ENCODE measurements around the gene AFG1L. TPM values are rescaled to one million over a fixed set of nuclear protein-coding genes. Genes with fewer than 3 reads are reported as not detected.
"Not testable (repeated sequence)": the region's sequence is repeated elsewhere in the genome, so short reads cannot be mapped to it uniquely, and the experiment has no call there.

The AFG1L gene
- total RNA-seq, 3 donors from 2014 or later, result 8.4 to 11.7 (median 10.6) TPM

DNA sequence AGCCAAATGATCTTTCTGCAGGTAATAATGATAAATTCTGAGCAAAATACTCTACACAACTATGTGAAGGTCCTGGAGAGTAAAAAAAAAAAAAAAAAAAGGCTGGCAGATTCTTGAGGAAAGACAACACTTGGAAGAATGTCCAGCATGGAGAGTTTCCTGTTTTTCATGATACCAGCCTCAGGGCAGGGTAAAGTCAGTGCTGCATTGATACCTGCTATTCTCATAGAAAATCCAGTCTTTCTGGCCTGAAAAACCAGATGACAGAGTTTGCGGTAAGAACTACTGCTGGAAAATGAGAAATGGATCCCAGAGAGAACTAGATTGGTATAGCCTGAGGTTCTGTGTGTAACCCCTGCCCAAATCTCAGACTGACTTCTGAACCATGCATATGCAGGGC lies 89.1 kb downstream of the AFG1L start:
- no peak for ATAC-seq

DNA sequence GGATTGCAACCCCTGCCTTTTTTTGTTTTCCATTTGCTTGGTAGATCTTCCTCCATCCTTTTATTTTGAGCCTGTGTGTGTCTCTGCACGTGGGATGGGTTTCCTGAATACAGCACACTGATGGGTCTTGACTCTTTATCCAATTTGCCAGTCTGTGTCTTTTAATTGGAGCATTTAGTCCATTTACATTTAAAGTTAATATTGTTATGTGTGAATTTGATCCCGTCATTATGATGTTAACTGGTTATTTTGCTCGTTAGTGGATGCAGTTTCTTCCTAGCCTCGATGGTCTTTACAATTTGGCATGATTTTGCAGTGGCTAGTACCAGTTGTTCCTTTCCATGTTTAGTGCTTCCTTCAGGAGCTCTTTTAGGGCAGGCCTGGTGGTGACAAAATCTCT lies 94.3 kb downstream of the AFG1L start:
- H3K4me3 ChIP-seq; ATAC-seq; H3K9me3 ChIP-seq; H3K36me3 ChIP-seq (ENCODE audit: low read depth); DNase-seq; H3K4me1 ChIP-seq (ENCODE audit: low read depth); intact Hi-C loops (cut with DNase I, micrococcal nuclease): not testable (repeated sequence)

More for the DNA sequence above, 89.1 kb downstream of the AFG1L start:
- TF ChIP-seq, protein P1, sequence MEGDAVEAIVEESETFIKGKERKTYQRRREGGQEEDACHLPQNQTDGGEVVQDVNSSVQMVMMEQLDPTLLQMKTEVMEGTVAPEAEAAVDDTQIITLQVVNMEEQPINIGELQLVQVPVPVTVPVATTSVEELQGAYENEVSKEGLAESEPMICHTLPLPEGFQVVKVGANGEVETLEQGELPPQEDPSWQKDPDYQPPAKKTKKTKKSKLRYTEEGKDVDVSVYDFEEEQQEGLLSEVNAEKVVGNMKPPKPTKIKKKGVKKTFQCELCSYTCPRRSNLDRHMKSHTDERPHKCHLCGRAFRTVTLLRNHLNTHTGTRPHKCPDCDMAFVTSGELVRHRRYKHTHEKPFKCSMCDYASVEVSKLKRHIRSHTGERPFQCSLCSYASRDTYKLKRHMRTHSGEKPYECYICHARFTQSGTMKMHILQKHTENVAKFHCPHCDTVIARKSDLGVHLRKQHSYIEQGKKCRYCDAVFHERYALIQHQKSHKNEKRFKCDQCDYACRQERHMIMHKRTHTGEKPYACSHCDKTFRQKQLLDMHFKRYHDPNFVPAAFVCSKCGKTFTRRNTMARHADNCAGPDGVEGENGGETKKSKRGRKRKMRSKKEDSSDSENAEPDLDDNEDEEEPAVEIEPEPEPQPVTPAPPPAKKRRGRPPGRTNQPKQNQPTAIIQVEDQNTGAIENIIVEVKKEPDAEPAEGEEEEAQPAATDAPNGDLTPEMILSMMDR (IDR thresholded peaks at IDR 0.05), result no peak
- no peak for DNase-seq
- Histone ChIP-seq H3K9me3 (no peaks in the 10 kb centered on the region), H3K4me3 (no peak overlapping the region), H3K36me3 (ENCODE audit: low read depth) (no peaks in the 10 kb centered on the region), H3K4me1 (ENCODE audit: low read depth) (no peaks in the 10 kb centered on the region)
- intact Hi-C loops (cut with DNase I, micrococcal nuclease), result no loop called here

DNA sequence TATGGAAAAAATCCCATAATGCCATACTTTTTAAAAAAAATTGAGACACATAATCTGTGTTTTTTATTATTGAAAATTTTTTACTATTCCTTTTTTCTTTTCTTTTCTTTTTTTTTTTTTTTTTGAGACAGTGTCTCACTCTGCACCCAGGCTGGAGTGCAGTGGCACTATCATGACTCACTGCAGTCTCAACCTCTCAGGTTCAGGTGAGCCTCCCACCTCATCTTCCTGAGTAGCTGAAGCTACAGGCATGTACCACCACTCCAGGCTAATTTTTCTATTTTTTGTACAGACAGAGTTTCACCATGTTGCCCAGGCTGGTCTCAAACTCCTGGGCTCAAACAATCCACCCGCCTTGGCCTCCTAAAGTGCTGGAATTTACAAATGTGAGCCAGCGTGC lies 100.4 kb downstream of the AFG1L start:
- no peak for ATAC-seq
- no peak overlapping the region for H3K4me3 ChIP-seq
- DNase-seq, result no peak

DNA sequence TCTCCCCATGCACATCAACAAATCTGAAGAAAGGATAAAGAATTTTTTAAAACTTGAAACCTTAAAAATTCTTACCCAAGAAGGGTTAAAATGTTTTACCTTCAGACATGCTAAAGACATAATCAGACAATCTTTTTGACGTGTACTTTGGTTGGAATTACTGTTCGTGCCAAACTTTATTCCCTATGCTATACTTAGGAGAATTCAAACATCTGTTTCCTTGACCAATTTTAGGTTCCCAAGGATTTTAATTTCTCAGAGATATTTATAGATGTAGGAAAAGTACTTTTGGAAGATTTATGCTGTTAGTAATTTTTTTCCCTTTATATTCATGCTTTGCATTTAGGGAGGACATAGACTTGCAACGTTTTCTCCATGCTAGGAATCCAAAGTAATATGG lies 108.4 kb downstream of the AFG1L start:
- TF ChIP-seq, protein P1 (IDR thresholded peaks at IDR 0.05), result no peak
- H3K4me3 ChIP-seq, result no peak overlapping the region
- ATAC-seq, result no peak

More for the DNA sequence above, 100.4 kb downstream of the AFG1L start:
- H3K4me1 ChIP-seq (ENCODE audit: low read depth), result no peaks in the 10 kb centered on the region
- TF ChIP-seq, protein P1 (IDR thresholded peaks at IDR 0.05), result no peak
- intact Hi-C loops (cut with DNase I, micrococcal nuclease), result no loop called here
- H3K9me3 ChIP-seq, result no peaks in the 10 kb centered on the region
- H3K36me3 ChIP-seq (ENCODE audit: low read depth), result no peaks in the 10 kb centered on the region

DNA sequence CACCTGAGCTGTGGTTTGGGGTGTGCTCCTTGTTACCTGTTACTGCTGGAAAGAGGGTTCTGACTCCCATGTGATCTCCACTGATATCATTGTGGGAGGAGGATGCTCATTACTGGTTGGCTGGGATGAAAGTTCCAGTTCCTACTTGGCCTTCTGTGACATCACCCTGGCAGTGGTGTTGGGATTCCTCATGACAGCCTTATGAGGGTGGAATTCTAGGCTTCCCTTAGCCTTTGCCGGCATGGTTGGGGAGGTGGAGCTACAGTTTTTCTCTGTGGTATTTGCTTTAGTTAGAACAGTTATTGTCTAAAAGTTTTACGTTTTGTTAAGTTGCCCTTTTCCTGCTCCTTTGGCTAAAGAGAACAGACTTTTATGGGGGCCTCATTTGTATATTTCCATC lies 112.1 kb downstream of the AFG1L start:
- intact Hi-C loops (cut with DNase I, micrococcal nuclease), result no loop called here
- ATAC-seq, result no peak
- TF ChIP-seq, protein P1 (IDR thresholded peaks at IDR 0.05), result no peak
- no peaks in the 10 kb centered on the region for H3K36me3 ChIP-seq (ENCODE audit: low read depth)
- H3K9me3 ChIP-seq, result no peaks in the 10 kb centered on the region
- H3K4me3 ChIP-seq, result no peak overlapping the region
- DNase-seq, result no peak
- H3K4me1 ChIP-seq (ENCODE audit: low read depth), result no peaks in the 10 kb centered on the region

More for the DNA sequence above, 108.4 kb downstream of the AFG1L start:
- DNase-seq, result no peak
- no peaks in the 10 kb centered on the region for H3K36me3 ChIP-seq (ENCODE audit: low read depth)
- H3K4me1 ChIP-seq (ENCODE audit: low read depth), result no peaks in the 10 kb centered on the region
- no peaks in the 10 kb centered on the region for H3K9me3 ChIP-seq
- intact Hi-C loops (cut with DNase I, micrococcal nuclease), result no loop called here

DNA sequence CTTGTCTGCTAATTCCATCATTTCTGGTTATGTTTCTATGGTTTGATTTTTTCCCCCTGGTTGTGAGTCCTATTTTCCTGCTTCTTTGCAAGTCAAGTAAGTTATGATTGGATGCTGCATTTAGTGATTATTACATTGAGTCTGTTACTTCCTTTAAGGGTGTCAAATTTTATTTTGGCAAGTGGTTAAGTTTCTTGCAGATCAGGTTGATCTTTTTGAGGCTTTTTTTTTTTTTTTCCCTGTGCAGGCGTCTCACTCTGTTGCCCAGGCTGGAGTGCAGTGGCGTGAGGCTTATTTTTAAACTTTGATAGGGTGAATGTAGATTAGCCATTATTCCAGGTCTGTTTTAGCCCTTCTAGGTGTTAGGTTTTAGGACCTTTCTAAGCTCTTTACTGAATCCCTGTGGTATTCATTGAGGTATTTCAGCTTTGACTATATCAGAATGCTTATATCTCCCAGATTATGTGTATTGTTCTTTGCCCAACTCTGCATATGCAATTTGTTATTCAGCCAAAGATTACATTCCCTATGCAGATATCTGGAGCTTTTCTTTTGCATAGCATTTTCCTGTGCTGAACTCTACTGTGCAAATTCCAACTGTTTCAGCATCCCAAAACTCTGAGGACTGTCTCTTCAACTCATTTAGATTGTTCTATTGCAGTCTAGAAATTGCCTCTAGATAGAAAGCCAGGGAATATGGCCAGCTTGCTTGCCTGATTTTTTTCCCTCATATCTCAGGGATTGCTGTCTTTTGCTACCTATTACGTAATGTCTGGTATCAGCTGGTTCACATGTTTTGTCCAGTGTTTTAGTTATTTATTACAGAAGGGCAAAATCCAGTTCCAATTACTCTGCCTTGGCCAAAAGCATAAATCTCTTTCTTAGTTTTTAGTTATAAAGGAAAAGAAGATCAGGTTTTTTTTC lies 113.3 kb downstream of the AFG1L start:
- DNase-seq (no peak), ATAC-seq (no peak)
- Histone ChIP-seq H3K36me3 (ENCODE audit: low read depth) (no peaks in the 10 kb centered on the region), H3K4me3 (no peak overlapping the region), H3K9me3 (no peaks in the 10 kb centered on the region), H3K4me1 (ENCODE audit: low read depth) (no peaks in the 10 kb centered on the region)
- TF ChIP-seq, protein P1 (IDR thresholded peaks at IDR 0.05), result no peak
- intact Hi-C loops (cut with DNase I, micrococcal nuclease), result no loop called here
